ENCODE measurements around the gene HS3ST3A1.

HS3ST3A1 gene

GRCh38 chr17:13462673-13463124, 139.0 kb downstream of the HS3ST3A1 start:
- no peak overlapping the region for H3K4me3 ChIP-seq
- no peak overlapping the region for H3K27ac ChIP-seq

GRCh38 chr17:13462146-13462545, 139.6 kb downstream of the HS3ST3A1 start:
- H3K27ac ChIP-seq = no peak overlapping the region
- H3K4me3 ChIP-seq = no peak overlapping the region

GRCh38 chr17:13460261-13461000, 141.3 kb downstream of the HS3ST3A1 start:
- no peak overlapping the region for H3K4me3 ChIP-seq
- no peak overlapping the region for H3K27ac ChIP-seq

- Histone ChIP-seq H3K27ac (no peak overlapping the region), H3K4me3 (no peak overlapping the region)
These were observed 143.9 kb downstream of the HS3ST3A1 start for GRCh38 chr17:13457783-13458182.

Measured in skin epidermis (tissue), 12 donors.